Ishikawa (cell line): ENCODE results near the gene SLIT3.

Experiments
- FOXM1 ChIP-seq: IDR thresholded peaks from 2 replicates; pipeline ENCODE4 v1.6.1; 2012; ENCODE audit warnings: low read depth, borderline replicate concordance
- YY1 ChIP-seq: IDR thresholded peaks from 2 replicates; pipeline ENCODE4 v1.6.1; 2012; ENCODE audit warnings: low read depth

DNA sequence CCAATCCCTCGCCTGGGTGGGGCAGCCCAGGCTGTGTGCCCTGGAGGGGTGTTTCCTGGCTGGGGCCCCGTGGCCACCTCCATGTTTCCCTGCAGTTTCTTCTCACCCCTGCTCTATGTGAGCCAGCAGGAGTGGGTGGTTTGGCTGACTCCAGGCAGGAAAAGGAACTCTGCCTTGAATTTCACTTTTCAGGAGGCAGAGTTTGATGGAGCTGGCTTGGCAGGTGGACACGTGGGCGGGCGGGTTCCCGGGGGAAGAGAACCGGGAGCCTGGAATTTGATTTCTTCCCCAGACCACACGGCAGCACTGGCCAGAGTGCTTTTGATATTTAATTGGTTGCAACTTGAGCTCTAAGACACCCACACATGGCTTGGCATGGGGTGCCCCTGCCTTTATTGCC lies 601.9 kb downstream of the SLIT3 start:
- TF ChIP-seq FOXM1 = no peak
- TF ChIP-seq YY1 = no peak
